Measurements from ENCODE around the gene COG6.

- TF ChIP-seq NR2C2 (IDR thresholded peaks at IDR 0.05; ENCODE audit: borderline replicate concordance, control insufficient read depth, insufficient read length, low read depth): no peak
- no peak for TF ChIP-seq CBX5 (IDR thresholded peaks at IDR 0.05; ENCODE audit: low read depth)
- TF ChIP-seq KAT2A (conservative IDR thresholded peaks at IDR 0.05; ENCODE audit: control insufficient read depth, low read depth, low read length): no peak
- no peak for TF ChIP-seq SP1 (IDR thresholded peaks at IDR 0.05; ENCODE audit: low read depth, low read length)
- no peak for TF ChIP-seq ATF3 (IDR thresholded peaks at IDR 0.05; ENCODE audit: borderline replicate concordance, extremely low read depth, low read depth, low read length)
- no peak for TF ChIP-seq NFIC (IDR thresholded peaks at IDR 0.05; ENCODE audit: low read depth, low read length)
- no peak for TF ChIP-seq GABPA (IDR thresholded peaks at IDR 0.05; ENCODE audit: low read depth)
- no peak for TF ChIP-seq BCLAF1 (IDR thresholded peaks at IDR 0.05)
- no peak for TF ChIP-seq SRF (IDR thresholded peaks at IDR 0.05; ENCODE audit: low read depth in 2 of 2, low read length in 2 of 2)
- TF ChIP-seq CHD1 (IDR thresholded peaks at IDR 0.05; ENCODE audit: low read depth, low read length): no peak
These were observed 29.2 kb downstream of the COG6 start for GRCh38 chr13:39684531-39685137.

Data from GM12878 (cell line).